Uterus (tissue), 4 donors: ENCODE measurements around the gene ACSL3. TPM values are rescaled to one million over a fixed set of nuclear protein-coding genes. Genes with fewer than 3 reads are reported as not detected.

Experiments
- DNase-seq, 2 donors: peaks; one replicate each; pipeline ENCODE4 v3.0.0-alpha.2; 2019 to 2020
- H3K27ac ChIP-seq, 2 donors: fragments of 200-600 bp; sonication (generic); 1 replicate in 1 of 2; 2 replicates in 1 of 2; pipeline ENCODE4 v1.5.1; 2016 to 2018
- H3K27me3 ChIP-seq, 2 donors: fragments of 200-600 bp; sonication (generic); one replicate each; pipeline ENCODE4 v1.5.1; 2018 to 2019; ENCODE audit warnings: control low read depth in 1 of 2
- H3K36me3 ChIP-seq, 2 donors: fragments of 200-600 bp; sonication (generic); one replicate each; pipeline ENCODE4 v1.5.1; 2019; ENCODE audit warnings: control low read depth in 1 of 2
- H3K4me1 ChIP-seq, 2 donors: fragments of 200-600 bp; sonication (generic); one replicate each; pipeline ENCODE4 v1.5.1; 2018 to 2019; ENCODE audit warnings: control low read depth in 1 of 2
- H3K4me3 ChIP-seq, 2 donors: fragments of 200-600 bp; sonication (generic); 1 replicate in 1 of 2; 2 replicates in 1 of 2; pipeline ENCODE4 v1.5.1; 2018 to 2019; ENCODE audit warnings: mild to moderate bottlenecking in 1 of 2
- H3K9me3 ChIP-seq, 2 donors: fragments of 200-600 bp; sonication (generic); one replicate each; pipeline ENCODE4 v1.5.1; 2019; ENCODE audit warnings: control low read depth in 1 of 2
- CTCF ChIP-seq, 4 experiments: fragments of 200-600 bp in 2 of 4; fragments of 450-650 bp in 2 of 4; sonication (generic) in 2 of 4; IDR thresholded peaks; one replicate each; pipeline ENCODE4 v1.5.1; 2016 to 2019; ENCODE audit warnings: antibody characterized with exemption in 4 of 4, mild to moderate bottlenecking in 2 of 4, moderate library complexity in 1 of 4
- POLR2A ChIP-seq, 2 donors: fragments of 450-650 bp; IDR thresholded peaks; one replicate each; pipeline ENCODE4 v1.6.1; 2016; ENCODE audit warnings: antibody characterized with exemption in 2 of 2, mild to moderate bottlenecking in 1 of 2, moderate library complexity in 1 of 2
- intact Hi-C: fragments of 100-400 bp; cut with DNase I; formaldehyde crosslinking; loops from one replicate; pipeline ENCODE4 v1.15.1; 2023; ENCODE audit warnings: low total_unique reads
- total RNA-seq, 4 donors: library from RNA; depleted of rRNA in 3 of 4; stranded (reverse); fragments of >200 nt in 3 of 4; gene quantifications; one replicate each; pipeline versions ENCODE4 v1.1.0 to v1.2.4, GENCODE V29; 2014 to 2023
- donor health status: DM: yes; HTN: yes; CAD: no.

ACSL3 gene
- total RNA-seq, 4 donors from 2014 or later: 39.7 to 101 (median 61.2) TPM

GRCh38 chr2:222897898-222898297, 37.1 kb downstream of the ACSL3 start:
- no peak overlapping the region for H3K4me3 ChIP-seq
- intact Hi-C loops: no loop called here
- H3K4me1 ChIP-seq: no peaks in the 10 kb centered on the region
- no peaks in the 10 kb centered on the region for H3K27me3 ChIP-seq
- TF ChIP-seq POLR2A (IDR thresholded peaks at IDR 0.05): no peak
- TF ChIP-seq CTCF (IDR thresholded peaks at IDR 0.05): no peak
- DNase-seq: no peak
- no peaks in the 10 kb centered on the region for H3K36me3 ChIP-seq
- H3K27ac ChIP-seq: no peak overlapping the region
- H3K9me3 ChIP-seq: no peaks in the 10 kb centered on the region

- no peak for DNase-seq
- H3K9me3 ChIP-seq: no peaks in the 10 kb centered on the region
- TF ChIP-seq CTCF (IDR thresholded peaks at IDR 0.05): no peak
- no peak for TF ChIP-seq POLR2A (IDR thresholded peaks at IDR 0.05)
- intact Hi-C loops: loop anchor here (10.0 kb wide), 1 partner anchor 195 kb away; no protein-coding TSS in a partner anchor
- H3K27ac ChIP-seq: no peak overlapping the region
- H3K36me3 ChIP-seq: no peaks in the 10 kb centered on the region
- H3K4me1 ChIP-seq: no peaks in the 10 kb centered on the region
- no peaks in the 10 kb centered on the region for H3K27me3 ChIP-seq
- H3K4me3 ChIP-seq: no peak overlapping the region
These were observed 38.8 kb downstream of the ACSL3 start for GRCh38 chr2:222899413-222900181.

GRCh38 chr2:222900354-222900753, 39.5 kb downstream of the ACSL3 start:
- no peak for DNase-seq
- Histone ChIP-seq H3K4me3 (no peak overlapping the region), H3K27ac (no peak overlapping the region), H3K4me1 (no peaks in the 10 kb centered on the region), H3K9me3 (no peaks in the 10 kb centered on the region), H3K36me3 (no peaks in the 10 kb centered on the region), H3K27me3 (no peaks in the 10 kb centered on the region)
- intact Hi-C loops: loop anchor here (10.0 kb wide), 1 partner anchor 196 kb away; no protein-coding TSS in a partner anchor
- TF ChIP-seq CTCF (IDR thresholded peaks at IDR 0.05): no peak
- no peak for TF ChIP-seq POLR2A (IDR thresholded peaks at IDR 0.05)

GRCh38 chr2:222902660-222903059, 41.8 kb downstream of the ACSL3 start:
- no peaks in the 10 kb centered on the region for H3K36me3 ChIP-seq
- no peak for DNase-seq
- H3K9me3 ChIP-seq: no peaks in the 10 kb centered on the region
- no peak for TF ChIP-seq POLR2A (IDR thresholded peaks at IDR 0.05)
- no peak for TF ChIP-seq CTCF (IDR thresholded peaks at IDR 0.05)
- no peaks in the 10 kb centered on the region for H3K4me1 ChIP-seq
- H3K4me3 ChIP-seq: no peak overlapping the region
- H3K27me3 ChIP-seq: no peaks in the 10 kb centered on the region
- intact Hi-C loops: loop anchor here (10.0 kb wide), 1 partner anchor 198 kb away; no protein-coding TSS in a partner anchor
- no peak overlapping the region for H3K27ac ChIP-seq
